Sigmoid colon (tissue), 7 donors: ENCODE measurements around the gene ECT2. TPM values are rescaled to one million over a fixed set of nuclear protein-coding genes. Genes with fewer than 3 reads are reported as not detected.

Source experiments
- DNase-seq: peaks from one replicate; pipeline ENCODE4 v3.0.0-alpha.2; 2019
- H3K27ac ChIP-seq, 4 donors: fragments of 200-600 bp; sonication (generic); one replicate each; pipeline ENCODE4 v1.5.1; 2016 to 2019; ENCODE audit warnings: mild to moderate bottlenecking in 1 of 4
- H3K27me3 ChIP-seq, 3 donors: fragments of 200-600 bp; sonication (generic); one replicate each; pipeline ENCODE4 v1.5.1; 2019; ENCODE audit warnings: mild to moderate bottlenecking in 1 of 3
- H3K36me3 ChIP-seq, 4 donors: fragments of 200-600 bp; sonication (generic); one replicate each; pipeline ENCODE4 v1.5.1; 2016 to 2019
- H3K4me1 ChIP-seq, 4 donors: fragments of 200-600 bp; sonication (generic); one replicate each; pipeline ENCODE4 v1.5.1; 2017 to 2019
- H3K4me3 ChIP-seq, 4 donors: fragments of 200-600 bp; sonication (generic); one replicate each; pipeline ENCODE4 v1.5.1; 2017 to 2019; ENCODE audit warnings: mild to moderate bottlenecking in 2 of 4, moderate library complexity in 1 of 4
- H3K9me3 ChIP-seq, 4 donors: fragments of 200-600 bp in 3 of 4; sonication (generic) in 3 of 4; one replicate each; pipeline versions ENCODE4 v1.5.1 to v1.6.1; 2013 to 2019
- CTCF ChIP-seq, 4 experiments: fragments of 450-650 bp in 3 of 4; fragments of 200-600 bp in 1 of 4; IDR thresholded peaks; one replicate each; pipeline ENCODE4 v1.5.1; 2016 to 2019; ENCODE audit warnings: antibody characterized with exemption in 4 of 4, mild to moderate bottlenecking in 3 of 4, moderate library complexity in 2 of 4
- EP300 ChIP-seq, 4 donors: sonication (generic); formaldehyde crosslinking; IDR thresholded peaks; one replicate each; pipeline ENCODE4 v1.6.1; 2017; ENCODE audit warnings: antibody characterized with exemption in 4 of 4
- POLR2A ChIP-seq, 2 donors: fragments of 450-650 bp; IDR thresholded peaks; one replicate each; pipeline ENCODE4 v1.6.1; 2016; ENCODE audit warnings: antibody characterized with exemption in 2 of 2, mild to moderate bottlenecking in 2 of 2, moderate library complexity in 2 of 2
- POLR2AphosphoS5 ChIP-seq, 4 donors: sonication (generic); formaldehyde crosslinking; IDR thresholded peaks; one replicate each; pipeline ENCODE4 v1.6.1; 2017; ENCODE audit warnings: antibody characterized with exemption in 4 of 4
- WGBS, 2 donors: extraction: QIAGEN DNeasy Blood & Tissue Kit; methylation state at CpG; one replicate each; pipeline ENCODE4 v1.1.7; 2013; 5-methylcytosine and 5-hydroxymethylcytosine counted together
- intact Hi-C: fragments of 100-400 bp; cut with DNase I; formaldehyde crosslinking; loops from one replicate; pipeline ENCODE4 v1.15.1; 2023
- polyA plus RNA-seq, 3 donors: library from polyadenylated mRNA; stranded (reverse); fragments of 200-250 nt; gene quantifications; one replicate each; pipeline ENCODE4 v1.2.3, GENCODE V29; 2013
- total RNA-seq, 4 donors: library from RNA; depleted of rRNA; stranded (reverse); fragments of >200 nt; gene quantifications; one replicate each; pipeline ENCODE4 v1.1.0, GENCODE V29; 2016
- donor health status: healthy with polysubstance abuse.
- donor health status: Bipolar disorder and iron deficiency.
- donor health status: healthy.

Gene ECT2
- total and polyA plus RNA-seq, 7 donors: 3.3 to 21.9 (median 9.7) TPM

GRCh38 chr3:172704001-172704400 is 46.5 kb upstream of the ECT2 start:
- peaks cover 0 to 4% (median 3%) of the 10 kb centered on the region in 4 donors for H3K4me1 ChIP-seq
- no peaks in the 10 kb centered on the region for H3K27me3 ChIP-seq
- H3K4me3 ChIP-seq: no peak overlapping the region
- TF ChIP-seq CTCF (IDR thresholded peaks at IDR 0.05) (no peak), POLR2A (IDR thresholded peaks at IDR 0.05) (no peak), EP300 (IDR thresholded peaks at IDR 0.05) (no peak), POLR2AphosphoS5 (IDR thresholded peaks at IDR 0.05) (no peak)
- DNase-seq: no peak
- intact Hi-C loops: no loop called here
- H3K36me3 ChIP-seq: no peaks in the 10 kb centered on the region
- H3K27ac ChIP-seq: no peak overlapping the region
- 5 to 39% methylated on average over 1 of the region's 1 CpG for WGBS, 2 donors
- no peaks in the 10 kb centered on the region for H3K9me3 ChIP-seq

GRCh38 chr3:172705170-172705569 is 45.4 kb upstream of the ECT2 start:
- DNase-seq: no peak
- Histone ChIP-seq H3K36me3 (no peaks in the 10 kb centered on the region), H3K27ac (no peak overlapping the region), H3K4me3 (no peak overlapping the region), H3K9me3 (no peaks in the 10 kb centered on the region), H3K27me3 (no peaks in the 10 kb centered on the region), H3K4me1 (peaks cover 0 to 15% (median 12%) of the 10 kb centered on the region in 4 donors)
- TF ChIP-seq CTCF (IDR thresholded peaks at IDR 0.05): no peak
- TF ChIP-seq POLR2AphosphoS5 (IDR thresholded peaks at IDR 0.05): no peak
- TF ChIP-seq EP300 (IDR thresholded peaks at IDR 0.05): no peak
- TF ChIP-seq POLR2A (IDR thresholded peaks at IDR 0.05): no peak
- intact Hi-C loops: no loop called here
- WGBS, 2 donors: 17 to 67% methylated on average over 4 of the region's 4 CpGs

- no peaks in the 10 kb centered on the region for H3K36me3 ChIP-seq
- no peak for TF ChIP-seq EP300 (IDR thresholded peaks at IDR 0.05)
- no peak for TF ChIP-seq POLR2AphosphoS5 (IDR thresholded peaks at IDR 0.05)
- no peak for TF ChIP-seq CTCF (IDR thresholded peaks at IDR 0.05)
- TF ChIP-seq POLR2A (IDR thresholded peaks at IDR 0.05): no peak
- WGBS, 2 donors: 42 to 74% methylated on average over 2 of the region's 2 CpGs
- no peak overlapping the region for H3K27ac ChIP-seq
- H3K4me1 ChIP-seq: peaks cover 0 to 21% (median 17%) of the 10 kb centered on the region in 4 donors
- H3K4me3 ChIP-seq: no peak overlapping the region
- intact Hi-C loops: no loop called here
- no peaks in the 10 kb centered on the region for H3K9me3 ChIP-seq
- no peak for DNase-seq
- H3K27me3 ChIP-seq: no peaks in the 10 kb centered on the region
These were observed 43.5 kb upstream of the ECT2 start for GRCh38 chr3:172707030-172707429.

GRCh38 chr3:172707967-172708366 is 42.6 kb upstream of the ECT2 start:
- Histone ChIP-seq H3K4me3 (no peak overlapping the region), H3K27ac (no peak overlapping the region), H3K27me3 (no peaks in the 10 kb centered on the region), H3K36me3 (no peaks in the 10 kb centered on the region), H3K4me1 (peaks cover 0 to 21% (median 17%) of the 10 kb centered on the region in 4 donors), H3K9me3 (no peaks in the 10 kb centered on the region)
- intact Hi-C loops: no loop called here
- no peak for DNase-seq
- no peak for TF ChIP-seq POLR2A (IDR thresholded peaks at IDR 0.05)
- TF ChIP-seq POLR2AphosphoS5 (IDR thresholded peaks at IDR 0.05): no peak
- TF ChIP-seq EP300 (IDR thresholded peaks at IDR 0.05): no peak
- TF ChIP-seq CTCF (IDR thresholded peaks at IDR 0.05): no peak
- WGBS, 2 donors: 43 to 68% methylated on average over 1 of the region's 1 CpG
